ENCODE results near the gene RGS7.

The RGS7 gene

DNA sequence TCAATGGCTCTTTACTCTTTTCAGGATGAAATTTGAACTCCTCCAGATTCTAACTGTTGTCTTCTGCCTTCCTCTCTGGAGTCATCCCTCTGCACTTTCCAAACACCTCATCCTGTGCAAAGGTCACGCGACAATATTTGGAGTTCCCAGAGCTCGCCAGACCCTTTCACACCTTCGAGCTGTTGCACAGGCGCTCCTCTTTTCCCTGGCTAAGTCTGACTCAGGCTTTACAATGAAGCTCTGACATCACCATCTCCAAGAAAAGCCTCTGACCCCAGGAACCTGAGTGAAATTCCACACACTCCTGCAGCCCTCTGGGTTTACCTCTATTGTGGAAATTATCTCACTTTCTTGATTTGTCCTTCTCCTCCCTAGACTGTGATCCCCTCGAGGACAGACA lies 270.3 kb downstream of the RGS7 start:
- DNase-seq (ENCODE audit: low spot score), result no peak
- H4K91ac ChIP-seq (ENCODE audit: low read depth, low read length, poor library complexity), result no peak overlapping the region
- no peak overlapping the region for H2AFZ ChIP-seq (ENCODE audit: low read length)
- no peaks in the 10 kb centered on the region for H3K79me1 ChIP-seq (ENCODE audit: low read depth, low read length)
- no peak overlapping the region for H2BK12ac ChIP-seq (ENCODE audit: low read length)
- H3K4me2 ChIP-seq (ENCODE audit: insufficient read depth, low read length, poor library complexity, severe bottlenecking), result no peak overlapping the region
- H3K4me3 ChIP-seq (ENCODE audit: low read length in 2 of 2), result no peak overlapping the region
- no peak overlapping the region for H2BK5ac ChIP-seq (ENCODE audit: low read length)
- no peaks in the 10 kb centered on the region for H3K27me3 ChIP-seq (ENCODE audit: control insufficient read depth in 3 of 3, insufficient read depth in 3 of 3, low read depth in 1 of 3, low read length in 3 of 3)
- H3K27ac ChIP-seq (replicated peaks; ENCODE audit: low read length), result no peak overlapping the region
- H4K8ac ChIP-seq (ENCODE audit: low read depth, low read length), result no peak overlapping the region
- no peaks in the 10 kb centered on the region for H3K4me1 ChIP-seq (ENCODE audit: control insufficient read depth in 2 of 2, insufficient read depth in 1 of 2, low read depth in 1 of 2, low read length in 2 of 2)
- no peak overlapping the region for H3K4ac ChIP-seq (ENCODE audit: low read length)
- H3K9me3 ChIP-seq (replicated peaks in 1 of 2; ENCODE audit: control insufficient read depth in 2 of 2, insufficient read depth in 1 of 2, low read depth in 1 of 2, low read length in 2 of 2), result no peaks in the 10 kb centered on the region
- H3K23ac ChIP-seq (ENCODE audit: low read depth, low read length, poor library complexity), result no peak overlapping the region
- no peak overlapping the region for H3K18ac ChIP-seq (ENCODE audit: low read length)
- no peak overlapping the region for H2BK120ac ChIP-seq (ENCODE audit: low read depth, low read length)
- no peak overlapping the region for H2BK15ac ChIP-seq (ENCODE audit: low read length)
- H3K36me3 ChIP-seq (replicated peaks in 1 of 2; ENCODE audit: control insufficient read depth in 2 of 2, insufficient read depth in 2 of 2, low read length in 2 of 2), result no peaks in the 10 kb centered on the region
- no peak overlapping the region for H3K14ac ChIP-seq (ENCODE audit: low read length)
- no CpG with 5 or more reads among the region's 6 CpGs for WGBS, 2 donors (ENCODE audit: extremely low coverage in 2 of 2, insufficient read length in 2 of 2, insufficient replicate concordance in 1 of 2)
- H3K9ac ChIP-seq (ENCODE audit: low read depth, low read length, poor library complexity), result no peak overlapping the region
- no peak overlapping the region for H2AK5ac ChIP-seq (ENCODE audit: low read depth, low read length)

- H3K27ac ChIP-seq (replicated peaks; ENCODE audit: low read length), result no peak overlapping the region
- no peaks in the 10 kb centered on the region for H3K79me1 ChIP-seq (ENCODE audit: low read depth, low read length)
- no peak overlapping the region for H3K4me2 ChIP-seq (ENCODE audit: insufficient read depth, low read length, poor library complexity, severe bottlenecking)
- no peak overlapping the region for H3K9ac ChIP-seq (ENCODE audit: low read depth, low read length, poor library complexity)
- H3K23ac ChIP-seq (ENCODE audit: low read depth, low read length, poor library complexity), result no peak overlapping the region
- H3K4ac ChIP-seq (ENCODE audit: low read length), result no peak overlapping the region
- no peaks in the 10 kb centered on the region for H3K27me3 ChIP-seq (ENCODE audit: control insufficient read depth in 3 of 3, insufficient read depth in 3 of 3, low read depth in 1 of 3, low read length in 3 of 3)
- WGBS, 2 donors (ENCODE audit: extremely low coverage in 2 of 2, insufficient read length in 2 of 2, insufficient replicate concordance in 1 of 2), result no CpG with 5 or more reads among the region's 3 CpGs
- H2BK15ac ChIP-seq (ENCODE audit: low read length), result no peak overlapping the region
- H4K8ac ChIP-seq (ENCODE audit: low read depth, low read length), result no peak overlapping the region
- no peak overlapping the region for H2BK120ac ChIP-seq (ENCODE audit: low read depth, low read length)
- no peaks in the 10 kb centered on the region for H3K4me1 ChIP-seq (ENCODE audit: control insufficient read depth in 2 of 2, insufficient read depth in 1 of 2, low read depth in 1 of 2, low read length in 2 of 2)
- no peak overlapping the region for H2AFZ ChIP-seq (ENCODE audit: low read length)
- no peaks in the 10 kb centered on the region for H3K36me3 ChIP-seq (replicated peaks in 1 of 2; ENCODE audit: control insufficient read depth in 2 of 2, insufficient read depth in 2 of 2, low read length in 2 of 2)
- no peak overlapping the region for H2BK12ac ChIP-seq (ENCODE audit: low read length)
- DNase-seq (ENCODE audit: low spot score), result no peak
- H2BK5ac ChIP-seq (ENCODE audit: low read length), result no peak overlapping the region
- H3K4me3 ChIP-seq (ENCODE audit: low read length in 2 of 2), result no peak overlapping the region
- no peak overlapping the region for H2AK5ac ChIP-seq (ENCODE audit: low read depth, low read length)
- no peak overlapping the region for H4K91ac ChIP-seq (ENCODE audit: low read depth, low read length, poor library complexity)
- no peak overlapping the region for H3K18ac ChIP-seq (ENCODE audit: low read length)
- H3K14ac ChIP-seq (ENCODE audit: low read length), result no peak overlapping the region
- no peaks in the 10 kb centered on the region for H3K9me3 ChIP-seq (replicated peaks in 1 of 2; ENCODE audit: control insufficient read depth in 2 of 2, insufficient read depth in 1 of 2, low read depth in 1 of 2, low read length in 2 of 2)
Measured at GRCh38 chr1:241083285-241083684, 273.7 kb downstream of the RGS7 start.

- no peak overlapping the region for H2BK120ac ChIP-seq (ENCODE audit: low read depth, low read length)
- no peak overlapping the region for H3K4me2 ChIP-seq (ENCODE audit: insufficient read depth, low read length, poor library complexity, severe bottlenecking)
- no peak overlapping the region for H3K9ac ChIP-seq (ENCODE audit: low read depth, low read length, poor library complexity)
- no peak overlapping the region for H3K18ac ChIP-seq (ENCODE audit: low read length)
- H2BK12ac ChIP-seq (ENCODE audit: low read length), result no peak overlapping the region
- no peaks in the 10 kb centered on the region for H3K9me3 ChIP-seq (replicated peaks in 1 of 2; ENCODE audit: control insufficient read depth in 2 of 2, insufficient read depth in 1 of 2, low read depth in 1 of 2, low read length in 2 of 2)
- H3K14ac ChIP-seq (ENCODE audit: low read length), result no peak overlapping the region
- no CpG with 5 or more reads among the region's 2 CpGs for WGBS, 2 donors (ENCODE audit: extremely low coverage in 2 of 2, insufficient read length in 2 of 2, insufficient replicate concordance in 1 of 2)
- no peaks in the 10 kb centered on the region for H3K27me3 ChIP-seq (ENCODE audit: control insufficient read depth in 3 of 3, insufficient read depth in 3 of 3, low read depth in 1 of 3, low read length in 3 of 3)
- no peak overlapping the region for H3K27ac ChIP-seq (replicated peaks; ENCODE audit: low read length)
- H3K4me1 ChIP-seq (ENCODE audit: control insufficient read depth in 2 of 2, insufficient read depth in 1 of 2, low read depth in 1 of 2, low read length in 2 of 2), result no peaks in the 10 kb centered on the region
- no peak overlapping the region for H2AFZ ChIP-seq (ENCODE audit: low read length)
- H3K36me3 ChIP-seq (replicated peaks in 1 of 2; ENCODE audit: control insufficient read depth in 2 of 2, insufficient read depth in 2 of 2, low read length in 2 of 2), result no peaks in the 10 kb centered on the region
- H2BK5ac ChIP-seq (ENCODE audit: low read length), result no peak overlapping the region
- H4K8ac ChIP-seq (ENCODE audit: low read depth, low read length), result no peak overlapping the region
- no peak for DNase-seq (ENCODE audit: low spot score)
- H4K91ac ChIP-seq (ENCODE audit: low read depth, low read length, poor library complexity), result no peak overlapping the region
- H3K4me3 ChIP-seq (ENCODE audit: low read length in 2 of 2), result no peak overlapping the region
- H3K4ac ChIP-seq (ENCODE audit: low read length), result no peak overlapping the region
- no peak overlapping the region for H3K23ac ChIP-seq (ENCODE audit: low read depth, low read length, poor library complexity)
- no peak overlapping the region for H2AK5ac ChIP-seq (ENCODE audit: low read depth, low read length)
- H3K79me1 ChIP-seq (ENCODE audit: low read depth, low read length), result no peaks in the 10 kb centered on the region
- no peak overlapping the region for H2BK15ac ChIP-seq (ENCODE audit: low read length)
Measured at GRCh38 chr1:241081473-241081872, 275.5 kb downstream of the RGS7 start.

- H2BK15ac ChIP-seq (ENCODE audit: low read length), result no peak overlapping the region
- no peak overlapping the region for H2AFZ ChIP-seq (ENCODE audit: low read length)
- H4K8ac ChIP-seq (ENCODE audit: low read depth, low read length), result no peak overlapping the region
- H3K9ac ChIP-seq (ENCODE audit: low read depth, low read length, poor library complexity), result no peak overlapping the region
- no peak overlapping the region for H3K27ac ChIP-seq (replicated peaks; ENCODE audit: low read length)
- no peak overlapping the region for H3K4me2 ChIP-seq (ENCODE audit: insufficient read depth, low read length, poor library complexity, severe bottlenecking)
- no peak overlapping the region for H3K18ac ChIP-seq (ENCODE audit: low read length)
- no peak overlapping the region for H2BK120ac ChIP-seq (ENCODE audit: low read depth, low read length)
- H4K91ac ChIP-seq (ENCODE audit: low read depth, low read length, poor library complexity), result no peak overlapping the region
- WGBS, 2 donors (ENCODE audit: extremely low coverage in 2 of 2, insufficient read length in 2 of 2, insufficient replicate concordance in 1 of 2), result no CpG with 5 or more reads among the region's 1 CpG
- no peaks in the 10 kb centered on the region for H3K36me3 ChIP-seq (replicated peaks in 1 of 2; ENCODE audit: control insufficient read depth in 2 of 2, insufficient read depth in 2 of 2, low read length in 2 of 2)
- H3K9me3 ChIP-seq (replicated peaks in 1 of 2; ENCODE audit: control insufficient read depth in 2 of 2, insufficient read depth in 1 of 2, low read depth in 1 of 2, low read length in 2 of 2), result no peaks in the 10 kb centered on the region
- H3K4me3 ChIP-seq (ENCODE audit: low read length in 2 of 2), result no peak overlapping the region
- no peaks in the 10 kb centered on the region for H3K27me3 ChIP-seq (ENCODE audit: control insufficient read depth in 3 of 3, insufficient read depth in 3 of 3, low read depth in 1 of 3, low read length in 3 of 3)
- H3K23ac ChIP-seq (ENCODE audit: low read depth, low read length, poor library complexity), result no peak overlapping the region
- DNase-seq (ENCODE audit: low spot score), result no peak
- H2BK12ac ChIP-seq (ENCODE audit: low read length), result no peak overlapping the region
- H3K4ac ChIP-seq (ENCODE audit: low read length), result no peak overlapping the region
- H3K4me1 ChIP-seq (ENCODE audit: control insufficient read depth in 2 of 2, insufficient read depth in 1 of 2, low read depth in 1 of 2, low read length in 2 of 2), result peaks cover 0 to under 1% of the 10 kb centered on the region in 2 donors
- H2BK5ac ChIP-seq (ENCODE audit: low read length), result no peak overlapping the region
- no peaks in the 10 kb centered on the region for H3K79me1 ChIP-seq (ENCODE audit: low read depth, low read length)
- no peak overlapping the region for H2AK5ac ChIP-seq (ENCODE audit: low read depth, low read length)
- H3K14ac ChIP-seq (ENCODE audit: low read length), result no peak overlapping the region
Measured at GRCh38 chr1:241079459-241079858, 277.5 kb downstream of the RGS7 start.
